Tibial artery (tissue), 4 donors: ENCODE measurements around the gene TAS2R60.

Experiments
- DNase-seq, 2 donors: peaks; one replicate each; pipeline ENCODE4 v3.0.0-alpha.2; 2019
- H3K27ac ChIP-seq, 2 donors: fragments of 200-600 bp; sonication (generic) in 1 of 2; 1 replicate in 1 of 2; 2 replicates in 1 of 2; pipeline ENCODE4 v1.5.1; 2018 to 2019; ENCODE audit warnings: mild to moderate bottlenecking in 1 of 2
- H3K27me3 ChIP-seq, 2 donors: fragments of 200-600 bp; sonication (generic) in 1 of 2; one replicate each; pipeline versions ENCODE4 v1.5.1 to v1.6.0; 2016 to 2019
- H3K36me3 ChIP-seq, 3 donors: fragments of 200-600 bp; sonication (generic) in 2 of 3; one replicate each; pipeline ENCODE4 v1.5.1; 2016 to 2019; ENCODE audit warnings: mild to moderate bottlenecking in 2 of 3
- H3K4me1 ChIP-seq, 4 donors: fragments of 200-600 bp; sonication (generic) in 2 of 4; 1 replicate in 3 of 4; 2 replicates in 1 of 4; pipeline ENCODE4 v1.5.1; 2016 to 2019
- H3K4me3 ChIP-seq, 2 donors: fragments of 200-600 bp; sonication (generic) in 1 of 2; 1 replicate in 1 of 2; 2 replicates in 1 of 2; pipeline ENCODE4 v1.5.1; 2018 to 2019; ENCODE audit warnings: mild to moderate bottlenecking in 2 of 2
- H3K9me3 ChIP-seq, 3 donors: fragments of 200-600 bp; sonication (generic) in 1 of 3; one replicate each; pipeline ENCODE4 v1.5.1; 2016 to 2019
- CTCF ChIP-seq, 2 experiments: fragments of 200-600 bp in 1 of 2; fragments of 450-650 bp in 1 of 2; IDR thresholded peaks; one replicate each; pipeline ENCODE4 v1.5.1; 2017 to 2019; ENCODE audit warnings: antibody characterized with exemption in 2 of 2, mild to moderate bottlenecking in 1 of 2, moderate library complexity in 1 of 2
- intact Hi-C: fragments of 100-400 bp; cut with DNase I; formaldehyde crosslinking; loops from one replicate; pipeline ENCODE4 v1.15.0; 2023; ENCODE audit warnings: low total_unique reads

TAS2R60 gene

GRCh38 chr7:143451122-143451521 lies 7.9 kb downstream of the TAS2R60 start:
- H3K4me3 ChIP-seq = no peak overlapping the region
- intact Hi-C loops = no loop called here
- H3K27me3 ChIP-seq = no peaks in the 10 kb centered on the region
- no peak overlapping the region for H3K27ac ChIP-seq
- H3K9me3 ChIP-seq = no peaks in the 10 kb centered on the region
- TF ChIP-seq CTCF (IDR thresholded peaks at IDR 0.05) = no peak
- DNase-seq = no peak
- H3K4me1 ChIP-seq = no peaks in the 10 kb centered on the region
- no peaks in the 10 kb centered on the region for H3K36me3 ChIP-seq

- H3K4me3 ChIP-seq = no peak overlapping the region
These were observed 8.5 kb downstream of the TAS2R60 start for GRCh38 chr7:143451746-143452145.

GRCh38 chr7:143452495-143452894 lies 9.2 kb downstream of the TAS2R60 start:
- H3K36me3 ChIP-seq = no peaks in the 10 kb centered on the region
- no peaks in the 10 kb centered on the region for H3K4me1 ChIP-seq
- no peaks in the 10 kb centered on the region for H3K9me3 ChIP-seq
- TF ChIP-seq CTCF (IDR thresholded peaks at IDR 0.05) = no peak
- no peaks in the 10 kb centered on the region for H3K27me3 ChIP-seq
- DNase-seq = no peak
- intact Hi-C loops = no loop called here
- H3K4me3 ChIP-seq = no peak overlapping the region
- H3K27ac ChIP-seq = no peak overlapping the region

More at GRCh38 chr7:143451746-143452145, 8.5 kb downstream of the TAS2R60 start:
- intact Hi-C loops = no loop called here
- H3K27me3 ChIP-seq = no peaks in the 10 kb centered on the region
- no peak for DNase-seq
- H3K36me3 ChIP-seq = no peaks in the 10 kb centered on the region
- no peak for TF ChIP-seq CTCF (IDR thresholded peaks at IDR 0.05)
- no peak overlapping the region for H3K27ac ChIP-seq
- no peaks in the 10 kb centered on the region for H3K9me3 ChIP-seq
- H3K4me1 ChIP-seq = no peaks in the 10 kb centered on the region

GRCh38 chr7:143454091-143454680 lies 10.9 kb downstream of the TAS2R60 start:
- H3K27me3 ChIP-seq = no peaks in the 10 kb centered on the region
- no peak overlapping the region for H3K27ac ChIP-seq
- no peaks in the 10 kb centered on the region for H3K9me3 ChIP-seq
- no peaks in the 10 kb centered on the region for H3K36me3 ChIP-seq
- TF ChIP-seq CTCF (IDR thresholded peaks at IDR 0.05) = no peak
- H3K4me1 ChIP-seq = no peaks in the 10 kb centered on the region
- intact Hi-C loops = no loop called here
- no peak overlapping the region for H3K4me3 ChIP-seq
- DNase-seq = no peak

GRCh38 chr7:143455491-143455890 lies 12.2 kb downstream of the TAS2R60 start:
- TF ChIP-seq CTCF (IDR thresholded peaks at IDR 0.05) = no peak
- Histone ChIP-seq H3K36me3 (no peaks in the 10 kb centered on the region), H3K27ac (no peak overlapping the region), H3K27me3 (no peaks in the 10 kb centered on the region), H3K4me3 (no peak overlapping the region), H3K4me1 (no peaks in the 10 kb centered on the region), H3K9me3 (no peaks in the 10 kb centered on the region)
- no peak for DNase-seq
- intact Hi-C loops = no loop called here

GRCh38 chr7:143455942-143456341 lies 12.7 kb downstream of the TAS2R60 start:
- Histone ChIP-seq H3K4me3 (no peak overlapping the region), H3K36me3 (no peaks in the 10 kb centered on the region), H3K9me3 (no peaks in the 10 kb centered on the region), H3K4me1 (no peaks in the 10 kb centered on the region), H3K27ac (no peak overlapping the region), H3K27me3 (no peaks in the 10 kb centered on the region)
- DNase-seq = no peak
- intact Hi-C loops = no loop called here
- TF ChIP-seq CTCF (IDR thresholded peaks at IDR 0.05) = no peak
